Peyer's patch (tissue), 4 donors: ENCODE results near the gene PRCD.

Experiments
- CTCF ChIP-seq, 6 experiments: fragments of 450-650 bp in 4 of 6; fragments of 200-600 bp in 2 of 6; sonication (generic) in 1 of 6; IDR thresholded peaks; one replicate each; pipeline ENCODE4 v1.5.1; 2017 to 2019; ENCODE audit warnings: antibody characterized with exemption in 6 of 6, mild to moderate bottlenecking in 3 of 6, moderate library complexity in 1 of 6
- POLR2A ChIP-seq, 2 donors: fragments of 450-650 bp; IDR thresholded peaks; one replicate each; pipeline ENCODE4 v1.5.1; 2017; ENCODE audit warnings: antibody characterized with exemption in 2 of 2, mild to moderate bottlenecking in 2 of 2, moderate library complexity in 2 of 2

DNA sequence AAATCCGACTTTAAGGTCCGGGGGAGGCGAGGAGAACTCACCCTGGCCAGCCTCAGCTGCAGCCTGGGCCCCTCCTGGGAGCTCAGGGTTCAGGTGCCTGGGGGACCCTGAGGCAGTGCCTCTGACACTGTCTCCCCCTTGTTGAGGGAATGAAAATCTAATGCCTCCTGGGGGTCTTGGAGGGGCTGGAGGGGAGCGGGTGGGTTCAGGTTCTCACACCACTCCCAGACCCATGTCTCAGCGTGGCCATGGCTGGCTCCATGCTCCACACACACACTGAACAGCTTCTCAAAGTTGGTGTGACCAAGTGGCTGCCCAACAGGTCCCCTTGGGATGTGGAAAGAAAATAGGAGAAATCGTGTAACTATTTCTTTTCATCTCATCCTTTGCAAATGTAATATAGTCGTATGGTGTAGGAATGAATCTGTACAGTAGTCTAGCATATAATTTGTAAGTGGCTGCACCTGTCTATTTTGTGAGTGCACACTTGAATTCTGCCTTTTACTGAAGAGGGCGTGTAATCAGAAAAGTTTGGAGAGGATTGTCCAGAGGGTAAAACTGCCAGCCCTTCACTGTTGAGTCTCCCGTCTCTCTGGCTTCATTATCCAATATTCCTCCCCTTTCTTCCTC is 788 bp upstream of the PRCD start:
- no peak for TF ChIP-seq CTCF (IDR thresholded peaks at IDR 0.05)
- TF ChIP-seq POLR2A (IDR thresholded peaks at IDR 0.05) = no peak
